Progenitor cell of endocrine pancreas (in vitro differentiated cells): ENCODE measurements around the gene PCID2. TPM values are rescaled to one million over a fixed set of nuclear protein-coding genes. Genes with fewer than 3 reads are reported as not detected.

ENCODE experiments used
- DNase-seq: peaks from one replicate; pipeline ENCODE4 v3.0.0; 2021; ENCODE audit warnings: low spot score; ENCODE audit not compliant: unreplicated experiment
- H3K27ac Mint-ChIP-seq: 2 replicates; pipeline ENCODE4 v1.8.0; 2021; ENCODE audit warnings: mild to moderate bottlenecking, moderate library complexity, mixed read lengths
- H3K27me3 Mint-ChIP-seq: 2 replicates; pipeline ENCODE4 v1.8.0; 2021; ENCODE audit warnings: mixed read lengths
- H3K36me3 Mint-ChIP-seq: 2 replicates; pipeline ENCODE4 v1.8.0; 2022; ENCODE audit warnings: mixed read lengths; ENCODE audit not compliant: insufficient read depth
- H3K4me1 Mint-ChIP-seq: 2 replicates; pipeline ENCODE4 v1.8.0; 2021; ENCODE audit warnings: low read depth, mixed read lengths
- H3K4me3 Mint-ChIP-seq: 2 replicates; pipeline ENCODE4 v1.8.0; 2021; ENCODE audit warnings: low read depth, mild to moderate bottlenecking, moderate library complexity, mixed read lengths
- H3K9me3 Mint-ChIP-seq: 2 replicates; pipeline ENCODE4 v1.8.0; 2021; ENCODE audit warnings: low read depth, mixed read lengths
- total RNA-seq: library from RNA; stranded (reverse); gene quantifications from 2 replicates; pipeline ENCODE4 v1.2.1, GENCODE V29; 2021
- TF ChIP-seq, protein P1 (sequence below): fragments of 200-600 bp; sonication (generic); IDR thresholded peaks from one replicate; pipeline ENCODE4 v1.5.0; 2021; ENCODE audit warnings: antibody characterized with exemption, mild to moderate bottlenecking; ENCODE audit not compliant: unreplicated experiment

PCID2 gene
- total RNA-seq, 1 donor from 2014 or later = 58.7 TPM

DNA sequence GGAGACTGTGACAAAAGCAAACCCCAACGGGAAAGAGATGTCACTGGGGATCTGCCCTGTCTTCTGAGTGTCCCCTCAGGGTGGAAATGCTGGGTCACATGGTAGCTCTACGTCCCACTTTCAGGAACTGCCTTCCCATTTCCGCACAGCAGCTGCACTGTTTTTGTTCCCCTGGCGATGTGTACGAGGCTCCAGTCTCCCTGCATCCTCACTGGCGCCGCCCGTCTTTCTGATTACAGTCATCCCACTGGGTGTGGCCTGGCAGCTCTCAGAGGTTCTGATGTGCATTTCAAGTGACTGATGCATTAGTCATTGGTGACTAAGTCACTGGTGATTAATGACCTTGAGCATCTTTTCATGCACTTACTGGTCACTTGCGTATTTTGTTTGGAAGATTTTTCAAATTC is 21.2 kb downstream of the PCID2 start:
- Mint-ChIP-seq H3K4me1 (no peaks in the 10 kb centered on the region), H3K9me3 (no peaks in the 10 kb centered on the region), H3K36me3 (peaks cover 17% of the 10 kb centered on the region), H3K4me3 (no peak overlapping the region), H3K27ac (no peak overlapping the region), H3K27me3 (no peaks in the 10 kb centered on the region)
- no peak for DNase-seq
- TF ChIP-seq, protein P1, sequence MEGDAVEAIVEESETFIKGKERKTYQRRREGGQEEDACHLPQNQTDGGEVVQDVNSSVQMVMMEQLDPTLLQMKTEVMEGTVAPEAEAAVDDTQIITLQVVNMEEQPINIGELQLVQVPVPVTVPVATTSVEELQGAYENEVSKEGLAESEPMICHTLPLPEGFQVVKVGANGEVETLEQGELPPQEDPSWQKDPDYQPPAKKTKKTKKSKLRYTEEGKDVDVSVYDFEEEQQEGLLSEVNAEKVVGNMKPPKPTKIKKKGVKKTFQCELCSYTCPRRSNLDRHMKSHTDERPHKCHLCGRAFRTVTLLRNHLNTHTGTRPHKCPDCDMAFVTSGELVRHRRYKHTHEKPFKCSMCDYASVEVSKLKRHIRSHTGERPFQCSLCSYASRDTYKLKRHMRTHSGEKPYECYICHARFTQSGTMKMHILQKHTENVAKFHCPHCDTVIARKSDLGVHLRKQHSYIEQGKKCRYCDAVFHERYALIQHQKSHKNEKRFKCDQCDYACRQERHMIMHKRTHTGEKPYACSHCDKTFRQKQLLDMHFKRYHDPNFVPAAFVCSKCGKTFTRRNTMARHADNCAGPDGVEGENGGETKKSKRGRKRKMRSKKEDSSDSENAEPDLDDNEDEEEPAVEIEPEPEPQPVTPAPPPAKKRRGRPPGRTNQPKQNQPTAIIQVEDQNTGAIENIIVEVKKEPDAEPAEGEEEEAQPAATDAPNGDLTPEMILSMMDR = no peak

DNA sequence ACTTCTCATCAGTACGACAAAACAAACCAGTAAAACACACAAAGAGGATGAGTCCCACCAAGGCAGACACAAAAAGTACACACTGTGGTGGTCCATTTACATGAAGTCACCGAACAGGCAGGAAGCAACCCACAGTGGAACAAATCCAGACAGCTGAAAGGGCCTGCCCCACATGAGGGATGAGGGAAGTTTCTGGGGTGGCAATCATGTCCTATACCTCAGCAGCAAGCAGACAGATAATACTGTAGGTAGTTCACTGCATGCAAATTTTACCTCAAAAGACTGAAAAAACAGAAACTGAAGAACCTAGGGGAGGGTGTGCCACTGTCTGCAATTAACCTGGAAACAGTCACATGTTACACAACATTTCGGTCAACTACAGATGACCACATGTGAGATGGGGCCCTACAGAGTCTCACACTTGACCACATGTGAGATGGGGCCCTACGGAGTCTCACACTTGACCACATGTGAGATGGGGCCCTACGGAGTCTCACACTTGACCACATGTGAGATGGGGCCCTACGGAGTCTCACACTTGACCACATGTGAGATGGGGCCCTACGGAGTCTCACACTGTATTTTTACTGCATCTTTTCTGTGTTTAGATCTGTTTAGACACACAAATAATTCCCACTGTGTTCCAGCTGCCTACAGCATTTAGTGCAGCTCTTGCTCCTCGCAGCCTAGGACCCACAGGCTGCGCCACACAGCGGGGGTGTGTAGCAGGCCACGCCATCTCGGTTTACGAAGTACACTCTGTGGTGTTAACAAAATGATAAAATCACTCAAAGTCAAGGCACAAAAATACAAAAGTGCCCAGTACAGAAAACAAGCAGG is 22.2 kb downstream of the PCID2 start:
- Mint-ChIP-seq H3K9me3 (no peaks in the 10 kb centered on the region), H3K27me3 (no peaks in the 10 kb centered on the region), H3K36me3 (peaks cover 20% of the 10 kb centered on the region), H3K27ac (no peak overlapping the region), H3K4me3 (no peak overlapping the region), H3K4me1 (no peaks in the 10 kb centered on the region)
- TF ChIP-seq, protein P1 = no peak
- DNase-seq = no peak

DNA sequence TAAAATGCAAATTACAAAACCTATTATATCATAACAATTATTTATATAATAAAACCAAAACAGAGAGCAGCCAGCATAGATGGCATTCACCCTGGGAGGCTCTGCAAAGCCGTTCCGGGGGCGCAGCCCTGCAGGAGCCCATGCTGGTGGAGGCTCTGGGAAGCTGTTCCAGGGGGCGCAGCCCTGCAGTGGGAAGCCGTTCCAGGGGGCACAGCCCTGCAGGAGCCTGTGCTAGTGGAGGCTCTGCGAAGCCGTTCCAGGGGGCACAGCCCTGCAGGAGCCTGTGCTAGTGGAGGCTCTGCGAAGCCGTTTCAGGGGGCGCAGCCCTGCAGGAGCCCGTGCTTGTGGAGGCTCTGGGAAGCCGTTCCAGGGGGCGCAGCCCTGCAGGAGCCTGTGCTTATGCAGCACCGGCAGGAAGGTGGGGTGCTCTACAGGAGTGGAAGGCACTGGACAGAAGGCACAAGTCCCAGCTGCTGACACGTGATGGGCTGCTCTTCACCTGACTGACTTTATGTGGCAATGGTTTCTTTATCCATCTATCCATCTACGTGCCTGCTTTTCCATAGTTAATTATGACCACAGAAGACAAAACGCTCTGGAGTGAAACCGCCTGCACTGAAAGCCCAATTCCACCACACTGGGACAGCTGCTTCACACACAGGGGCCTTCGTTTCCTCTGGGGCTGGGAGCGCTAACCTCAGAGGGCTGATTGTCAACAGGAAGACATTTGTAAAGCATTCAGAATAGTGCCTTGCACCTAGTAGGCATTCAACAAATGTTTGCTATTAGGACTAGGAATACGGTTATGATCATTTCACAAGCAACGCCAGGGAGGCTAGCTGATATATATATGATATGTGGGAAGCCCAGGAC is 23.7 kb downstream of the PCID2 start:
- H3K9me3 Mint-ChIP-seq = no peaks in the 10 kb centered on the region
- H3K27ac Mint-ChIP-seq = no peak overlapping the region
- H3K4me3 Mint-ChIP-seq = no peak overlapping the region
- no peak for DNase-seq
- H3K4me1 Mint-ChIP-seq = no peaks in the 10 kb centered on the region
- peaks cover 23% of the 10 kb centered on the region for H3K36me3 Mint-ChIP-seq
- TF ChIP-seq, protein P1 = no peak
- no peaks in the 10 kb centered on the region for H3K27me3 Mint-ChIP-seq

DNA sequence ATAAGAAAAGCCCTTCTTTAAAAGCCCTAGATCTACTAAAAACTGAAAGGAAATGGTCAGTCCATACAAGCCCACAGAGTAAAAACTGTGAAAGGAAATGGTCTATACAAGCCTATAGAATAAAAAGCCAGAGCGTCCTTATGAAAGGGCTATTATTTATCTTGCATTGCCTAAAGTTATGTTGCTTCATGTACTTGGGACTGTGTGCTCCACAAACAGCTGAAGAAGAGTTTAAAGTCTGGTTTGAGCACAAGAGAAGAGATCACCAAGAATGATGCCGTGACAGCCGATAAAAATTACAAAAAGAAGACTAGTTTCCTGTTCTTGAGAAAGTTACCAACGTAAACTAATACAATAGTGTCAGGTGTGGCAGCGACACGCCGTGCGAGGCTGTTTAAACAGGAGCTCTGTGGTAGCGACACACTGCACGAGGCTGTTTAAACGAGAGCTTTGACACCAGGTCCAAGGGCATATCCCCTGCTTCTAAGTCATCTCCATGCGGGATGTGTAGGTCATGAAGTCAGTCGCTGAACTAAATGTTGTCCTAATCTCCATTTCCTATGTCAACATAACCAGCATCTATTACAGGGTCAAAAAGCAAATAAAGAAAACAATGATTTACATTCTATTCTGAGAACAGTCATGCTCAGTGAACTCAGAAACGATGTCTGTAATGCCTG is 24.9 kb downstream of the PCID2 start:
- no peak overlapping the region for H3K27ac Mint-ChIP-seq
- no peaks in the 10 kb centered on the region for H3K9me3 Mint-ChIP-seq
- no peaks in the 10 kb centered on the region for H3K27me3 Mint-ChIP-seq
- DNase-seq = no peak
- TF ChIP-seq, protein P1 = no peak
- no peak overlapping the region for H3K4me3 Mint-ChIP-seq
- H3K36me3 Mint-ChIP-seq = peaks cover 25% of the 10 kb centered on the region
- no peaks in the 10 kb centered on the region for H3K4me1 Mint-ChIP-seq

DNA sequence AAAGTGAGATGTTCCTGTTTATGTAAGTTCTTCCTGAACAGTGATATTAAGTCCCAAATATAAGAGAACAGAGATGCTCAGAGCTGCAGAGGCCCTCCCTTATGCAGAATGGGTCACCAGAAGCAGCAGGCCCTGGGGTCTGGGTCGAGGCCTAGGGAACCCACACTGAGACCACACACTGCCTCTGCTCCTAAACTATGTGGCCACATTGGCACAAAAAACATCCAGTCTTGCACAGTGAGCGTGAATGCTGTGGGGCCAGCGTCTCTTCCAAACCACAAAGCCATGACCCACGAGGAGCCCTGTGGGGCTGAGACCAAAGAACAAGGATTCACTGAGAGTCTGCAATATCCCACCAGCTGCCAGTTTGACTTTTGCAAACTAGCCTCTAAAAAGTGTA is 26.4 kb downstream of the PCID2 start:
- TF ChIP-seq, protein P1 = no peak
- H3K27ac Mint-ChIP-seq = no peak overlapping the region
- no peak for DNase-seq
- no peaks in the 10 kb centered on the region for H3K4me1 Mint-ChIP-seq
- H3K36me3 Mint-ChIP-seq = peaks cover 25% of the 10 kb centered on the region
- H3K4me3 Mint-ChIP-seq = no peak overlapping the region
- H3K27me3 Mint-ChIP-seq = no peaks in the 10 kb centered on the region
- H3K9me3 Mint-ChIP-seq = no peaks in the 10 kb centered on the region
